ENCODE measurements around the gene ABCB10.

- TF ChIP-seq, protein P1, sequence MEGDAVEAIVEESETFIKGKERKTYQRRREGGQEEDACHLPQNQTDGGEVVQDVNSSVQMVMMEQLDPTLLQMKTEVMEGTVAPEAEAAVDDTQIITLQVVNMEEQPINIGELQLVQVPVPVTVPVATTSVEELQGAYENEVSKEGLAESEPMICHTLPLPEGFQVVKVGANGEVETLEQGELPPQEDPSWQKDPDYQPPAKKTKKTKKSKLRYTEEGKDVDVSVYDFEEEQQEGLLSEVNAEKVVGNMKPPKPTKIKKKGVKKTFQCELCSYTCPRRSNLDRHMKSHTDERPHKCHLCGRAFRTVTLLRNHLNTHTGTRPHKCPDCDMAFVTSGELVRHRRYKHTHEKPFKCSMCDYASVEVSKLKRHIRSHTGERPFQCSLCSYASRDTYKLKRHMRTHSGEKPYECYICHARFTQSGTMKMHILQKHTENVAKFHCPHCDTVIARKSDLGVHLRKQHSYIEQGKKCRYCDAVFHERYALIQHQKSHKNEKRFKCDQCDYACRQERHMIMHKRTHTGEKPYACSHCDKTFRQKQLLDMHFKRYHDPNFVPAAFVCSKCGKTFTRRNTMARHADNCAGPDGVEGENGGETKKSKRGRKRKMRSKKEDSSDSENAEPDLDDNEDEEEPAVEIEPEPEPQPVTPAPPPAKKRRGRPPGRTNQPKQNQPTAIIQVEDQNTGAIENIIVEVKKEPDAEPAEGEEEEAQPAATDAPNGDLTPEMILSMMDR (IDR thresholded peaks at IDR 0.05; ENCODE audit: insufficient read depth, low read length, poor library complexity, severe bottlenecking), result no peak
- TF ChIP-seq EZH2phosphoT487 (conservative IDR thresholded peaks at IDR 0.05; ENCODE audit: low read length), result no peak
Measured at GRCh38 chr1:229470406-229471043, 88.0 kb downstream of the ABCB10 start.

All from SU-DHL-6 (cell line).